HG03135 (cell line): ENCODE measurements around the gene CUL7.
"Not testable (repeated sequence)": the region's sequence is repeated elsewhere in the genome, so short reads cannot be mapped to it uniquely, and the experiment has no call there.

Experiments used
- ATAC-seq: cut with Tn5 transposase; IDR thresholded peaks from one replicate; pipeline ENCODE4 v1.9.1; 2021; ENCODE audit warnings: mild to moderate bottlenecking, moderate library complexity; ENCODE audit not compliant: unreplicated experiment

The CUL7 gene

GRCh38 chr6:43050981-43051380 is 2.7 kb downstream of the CUL7 start:
- no peak for ATAC-seq

GRCh38 chr6:43047998-43048397 is 5.7 kb downstream of the CUL7 start:
- ATAC-seq = no peak

DNA sequence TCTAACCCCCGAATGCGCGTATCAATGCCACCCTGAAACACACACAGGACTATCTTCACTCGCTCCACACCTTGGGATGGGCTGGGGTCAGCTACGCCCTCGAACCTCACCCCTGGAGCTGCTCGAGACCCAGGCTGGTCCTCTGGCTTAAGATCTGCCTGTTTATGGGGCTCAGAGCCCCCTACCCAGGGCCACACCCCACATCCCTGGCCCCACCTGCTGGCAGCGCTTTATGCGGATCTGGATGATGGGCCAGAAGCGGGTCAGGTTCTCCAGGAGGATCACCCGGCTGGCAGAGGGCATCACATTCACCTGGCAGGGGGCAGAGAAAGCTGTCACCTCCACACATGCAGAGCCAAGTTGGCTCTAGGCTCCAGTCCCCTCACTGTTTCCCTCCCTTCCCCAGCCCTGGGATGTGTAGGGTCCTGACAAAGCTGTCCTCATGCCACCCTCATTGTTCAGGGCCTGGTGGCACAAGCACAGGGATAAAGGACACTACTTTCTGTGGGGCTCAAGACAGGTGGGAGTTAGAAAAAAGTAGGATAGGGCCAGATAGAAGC is 8.2 kb downstream of the CUL7 start:
- ATAC-seq = no peak

GRCh38 chr6:43043310-43043709 is 10.3 kb downstream of the CUL7 start:
- no peak for ATAC-seq

- ATAC-seq = not testable (repeated sequence)
Observed at GRCh38 chr6:43041475-43041874, 12.2 kb downstream of the CUL7 start.

DNA sequence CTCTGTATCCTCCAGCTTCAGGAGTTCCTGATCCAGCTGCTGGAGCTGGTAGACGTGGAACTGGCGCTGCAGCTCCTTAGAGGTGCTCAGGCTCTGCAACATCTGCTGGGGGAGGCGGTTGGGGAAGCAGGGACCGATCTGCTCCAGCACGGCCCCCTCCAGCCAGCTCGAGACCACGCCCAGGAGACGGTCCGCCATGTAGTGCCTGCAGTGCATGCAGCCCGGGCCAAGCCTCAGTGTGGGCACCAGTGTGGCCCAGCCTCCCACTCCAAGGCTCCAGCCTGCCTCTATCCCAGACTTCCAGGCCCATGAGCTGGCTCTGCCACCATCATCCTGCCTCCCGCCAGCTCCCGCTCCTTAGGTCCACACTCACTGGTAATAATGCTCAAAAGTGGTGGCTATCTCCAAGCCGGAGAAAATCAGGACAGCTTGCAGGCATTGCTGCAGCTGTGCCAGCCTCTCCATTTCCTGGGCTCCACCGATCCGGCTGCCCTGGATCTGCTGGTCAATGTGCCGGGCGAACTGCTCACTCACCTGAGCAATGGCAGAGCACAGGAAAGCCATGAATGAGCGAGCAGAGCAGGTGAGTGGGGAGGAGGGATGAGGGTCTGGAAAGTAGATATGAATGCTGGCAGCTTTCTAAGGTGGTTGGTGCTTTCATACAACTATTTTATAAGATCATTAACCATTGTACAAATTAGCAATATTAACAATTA is 13.0 kb downstream of the CUL7 start:
- ATAC-seq = no peak

- ATAC-seq = no peak
Observed at GRCh38 chr6:43038727-43039126, 14.9 kb downstream of the CUL7 start.

GRCh38 chr6:43037706-43038105 is 15.9 kb downstream of the CUL7 start:
- ATAC-seq = no peak

DNA sequence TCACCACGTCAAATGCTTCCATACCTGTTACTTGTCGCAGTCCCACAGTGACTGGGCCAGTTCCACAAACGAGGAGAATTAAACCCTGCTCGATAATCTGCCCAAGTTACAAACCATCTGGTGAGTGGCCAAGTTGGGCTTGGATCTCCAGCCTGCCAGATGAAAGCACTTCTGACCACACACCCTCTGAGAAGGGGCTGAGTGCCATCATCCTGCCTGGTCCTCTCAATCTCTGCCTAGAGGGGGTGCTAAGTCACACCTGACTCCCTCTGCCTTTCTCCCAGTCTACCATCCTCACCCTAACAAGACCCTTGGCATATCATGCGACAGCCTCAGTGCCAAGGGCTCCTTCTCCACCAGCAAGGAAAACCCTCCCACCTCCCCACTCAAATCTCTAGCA is 16.5 kb downstream of the CUL7 start:
- no peak for ATAC-seq

- ATAC-seq = no peak
Observed at GRCh38 chr6:43036712-43037111, 16.9 kb downstream of the CUL7 start.

- ATAC-seq = no peak
Observed at GRCh38 chr6:43035495-43036194, 18.0 kb downstream of the CUL7 start.

GRCh38 chr6:43034190-43034525 is 19.5 kb downstream of the CUL7 start:
- ATAC-seq = no peak

GRCh38 chr6:43033496-43034189 is 20.0 kb downstream of the CUL7 start:
- no peak for ATAC-seq

GRCh38 chr6:43032326-43032725 is 21.3 kb downstream of the CUL7 start:
- ATAC-seq = no peak

DNA sequence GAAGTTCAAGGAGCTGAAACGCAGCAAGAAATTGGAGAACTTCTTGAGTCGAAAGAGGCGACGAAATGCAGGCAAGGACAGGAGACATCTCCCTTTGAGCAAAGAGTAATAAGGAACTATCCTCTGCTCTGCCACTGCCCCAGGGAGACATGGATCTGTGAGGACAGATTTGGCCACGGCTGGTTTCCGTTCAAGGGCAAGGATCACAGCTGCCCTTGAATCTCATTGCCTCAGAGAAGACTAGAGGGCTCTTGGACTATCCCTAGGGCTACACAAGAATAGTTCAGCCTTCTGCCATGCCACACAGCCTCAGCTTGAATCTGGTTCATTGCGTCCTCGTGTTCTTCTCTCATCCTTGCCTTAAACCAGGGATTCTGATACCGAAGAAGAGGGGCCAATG is 24.5 kb downstream of the CUL7 start:
- no peak for ATAC-seq

DNA sequence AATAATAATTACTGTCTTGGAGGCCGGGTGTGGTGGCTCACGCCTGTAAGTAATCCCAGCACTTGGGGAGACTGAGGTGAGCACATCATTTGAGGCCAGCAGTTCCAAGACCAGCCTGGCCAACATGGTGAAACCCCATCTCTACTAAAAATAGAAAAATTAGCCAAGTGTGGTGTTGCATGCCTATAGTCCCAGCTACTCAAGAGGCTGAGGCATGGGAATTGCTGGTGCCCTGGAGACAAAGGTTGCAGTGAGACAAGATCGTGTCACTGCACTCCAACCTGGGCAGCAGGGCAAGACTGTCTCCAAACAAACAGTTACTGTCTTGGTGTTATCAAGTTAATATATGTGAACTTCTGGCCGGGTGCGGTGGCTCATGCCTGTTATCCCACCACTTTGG is 27.3 kb downstream of the CUL7 start:
- ATAC-seq = no peak

- no peak for ATAC-seq
Observed at GRCh38 chr6:43024436-43024835, 29.2 kb downstream of the CUL7 start.

DNA sequence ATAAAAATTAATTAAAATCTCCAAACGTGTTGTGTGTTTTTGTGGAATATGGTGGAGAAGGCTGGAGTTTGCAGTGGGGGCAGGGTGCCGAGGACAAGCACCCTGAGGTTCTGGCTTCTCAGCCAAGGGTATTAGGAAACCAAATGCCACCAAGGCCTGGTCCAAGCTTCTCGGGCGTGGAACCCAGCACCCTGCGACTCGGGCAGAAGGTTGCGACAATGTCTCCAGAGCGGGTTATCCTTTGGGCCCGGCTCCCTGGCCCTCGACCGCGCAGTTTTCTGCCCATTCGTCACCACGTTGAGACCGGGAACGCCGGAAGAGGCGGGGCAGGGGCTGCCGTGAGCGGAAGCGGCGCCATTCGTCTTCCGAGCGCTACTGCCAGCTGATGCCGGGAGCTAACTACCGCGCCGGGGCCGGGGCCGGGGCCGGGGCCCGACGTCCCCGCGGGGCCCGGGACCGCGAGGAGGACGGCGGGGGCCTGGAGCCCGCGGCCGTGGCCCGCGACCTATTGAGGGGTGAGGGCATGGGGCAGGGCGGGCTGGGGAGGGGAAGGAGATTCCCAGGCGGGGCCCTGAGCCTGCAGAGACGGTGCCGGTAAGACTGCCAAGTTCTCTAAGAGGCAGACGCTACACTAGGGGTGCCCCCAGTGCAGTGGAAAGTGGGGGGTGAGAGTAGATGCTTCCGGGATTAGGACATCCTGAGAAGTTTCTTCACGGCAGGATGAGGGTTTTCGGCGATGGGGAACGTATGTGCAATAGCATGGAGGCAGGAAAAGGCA is 32.2 kb downstream of the CUL7 start, which contains the start of gene RRP36:
TSS of gene RRP36 (plus strand) at position 354 of the 778 bp plus-strand sequence. CDS start at position 386, 32 bp downstream.
- ATAC-seq = peak; percentile 59

GRCh38 chr6:43020847-43021246 is 32.8 kb downstream of the CUL7 start:
- no peak for ATAC-seq

GRCh38 chr6:43020052-43020705 is 33.5 kb downstream of the CUL7 start:
- ATAC-seq = no peak
